HCT116 (cell line): ENCODE measurements around the gene SPTBN4. TPM values are rescaled to one million over a fixed set of nuclear protein-coding genes. Genes with fewer than 3 reads are reported as not detected.

ENCODE experiments used
- ATAC-seq: fragments of 200-7000 bp; cut with Tn5 transposase; 2 replicates; pipeline ENCODE4 v1.9.1; 2020; ENCODE audit warnings: mild to moderate bottlenecking, moderate library complexity
- BruUV-seq: library from RNA; stranded (reverse); fragments of 400-500 nt; replicated peaks from 2 replicates; lab custom pipeline; 2021; lab: Mats Ljungman, UMichigan
- CTCF ChIA-PET: fragments of 300-600 bp; sonication (Branson Sonifier 250); formaldehyde crosslinking; loops from one replicate; lab custom pipeline; 2021; ENCODE audit warnings: antibody characterized with exemption; lab: Charles Lee
- POLR2A ChIA-PET: fragments of 300-600, 350-600 bp; sonication (Branson Sonifier 250); formaldehyde crosslinking; loops from one replicate; lab custom pipeline; 2021; ENCODE audit warnings: antibody characterized with exemption; lab: Charles Lee
- RAD21 ChIA-PET, 2 experiments: fragments of 300-600 bp; sonication (Branson Sonifier 250); formaldehyde crosslinking; loops; one replicate each; lab custom pipeline; 2023; ENCODE audit warnings: low total read pairs in 2 of 2; ENCODE audit not compliant: uncharacterized antibody in 2 of 2, unreplicated experiment in 2 of 2, low non-redundant PET in 1 of 2; lab: Charles Lee
- DNase-seq: peaks from one replicate; pipeline ENCODE4 v3.0.0-alpha.2; 2010; ENCODE audit warnings: low read depth, low spot score
- H2AFZ ChIP-seq: fragments of 200-600 bp; shearing (Covaris generic), sonication (generic); 2 replicates; pipeline ENCODE4 v1.6.1; 2017; ENCODE audit warnings: low read depth, mixed run types, mixed read lengths, antibody characterized with exemption, low read length; ENCODE audit not compliant: poor library complexity, severe bottlenecking
- H3K27ac ChIP-seq: 2 replicates; pipeline ENCODE4 v1.5.1; 2012; ENCODE audit warnings: low read depth, low read length
- H3K27me3 ChIP-seq: fragments of 200-600 bp; sonication (generic); 2 replicates; pipeline ENCODE4 v1.6.1; 2016; ENCODE audit warnings: mixed run types, low read length, mixed read lengths; ENCODE audit not compliant: insufficient read depth
- H3K36me3 ChIP-seq, 2 experiments: fragments of 200-500 bp in 1 of 2; fragments of 200-600 bp in 1 of 2; sonication (Bioruptor generic) in 1 of 2; sonication (generic) in 1 of 2; 2 replicates each; pipeline versions ENCODE4 v1.5.1 to v1.6.1; 2014 to 2016; ENCODE audit warnings: low read length in 2 of 2, inconsistent platforms in 1 of 2, mixed read lengths in 1 of 2, mixed run types in 1 of 2; ENCODE audit not compliant: insufficient read depth in 2 of 2, control insufficient read depth in 1 of 2
- H3K4me1 ChIP-seq, 2 experiments: fragments of 200-600 bp in 1 of 2; sonication (generic) in 1 of 2; 2 replicates each; pipeline versions ENCODE4 v1.5.1 to v1.6.1; 2012 to 2017; ENCODE audit warnings: low read length in 2 of 2, inconsistent platforms in 1 of 2, mild to moderate bottlenecking in 1 of 2, mixed read lengths in 1 of 2, mixed run types in 1 of 2, moderate library complexity in 1 of 2; ENCODE audit not compliant: insufficient read depth in 2 of 2, control insufficient read depth in 1 of 2
- H3K4me2 ChIP-seq: fragments of 200-600 bp; sonication (generic); 2 replicates; pipeline ENCODE4 v1.6.1; 2017; ENCODE audit warnings: mixed run types, low read length, mixed read lengths
- H3K4me3 ChIP-seq, 2 experiments: fragments of 200-600 bp in 1 of 2; sonication (generic) in 1 of 2; replicated peaks in 1 of 2; 2 replicates each; pipeline ENCODE4 v1.5.1; 2011 to 2016; ENCODE audit warnings: low read length in 2 of 2, control low read depth in 1 of 2, low read depth in 1 of 2, mild to moderate bottlenecking in 1 of 2, mixed read lengths in 1 of 2, mixed run types in 1 of 2
- H3K79me2 ChIP-seq: fragments of 200-600 bp; sonication (generic); 2 replicates; pipeline ENCODE4 v1.6.1; 2017; ENCODE audit warnings: mild to moderate bottlenecking, mixed run types, low read length, moderate library complexity, mixed read lengths; ENCODE audit not compliant: insufficient read depth
- H3K9ac ChIP-seq: fragments of 200-600 bp; sonication (generic); 2 replicates; pipeline ENCODE4 v1.6.1; 2016; ENCODE audit warnings: low read length, mixed read lengths
- H3K9me2 ChIP-seq: fragments of 200-600 bp; sonication (generic), shearing (Covaris generic); 2 replicates; pipeline ENCODE4 v1.6.1; 2017; ENCODE audit warnings: mixed run types, mild to moderate bottlenecking, moderate library complexity; ENCODE audit not compliant: insufficient read depth
- H3K9me3 ChIP-seq, 2 experiments: fragments of 200-500 bp in 1 of 2; fragments of 200-600 bp in 1 of 2; sonication (Bioruptor generic) in 1 of 2; sonication (generic) in 1 of 2; 2 replicates each; pipeline ENCODE4 v1.6.1; 2014 to 2017; ENCODE audit warnings: low read length in 2 of 2, mixed read lengths in 2 of 2, inconsistent platforms in 1 of 2, low read depth in 1 of 2, mild to moderate bottlenecking in 1 of 2, mixed run types in 1 of 2, moderate library complexity in 1 of 2; ENCODE audit not compliant: control insufficient read depth in 1 of 2, insufficient read depth in 1 of 2
- H4K20me1 ChIP-seq: fragments of 200-600 bp; sonication (generic), shearing (Covaris generic); 2 replicates; pipeline ENCODE4 v1.6.1; 2017; ENCODE audit warnings: mixed run types, mild to moderate bottlenecking, moderate library complexity; ENCODE audit not compliant: insufficient read depth
- EGR1 ChIP-seq: IDR thresholded peaks from 2 replicates; pipeline ENCODE4 v1.6.1; 2012; ENCODE audit warnings: low read depth
- EZH2phosphoT487 ChIP-seq: fragments of 200-600 bp; IDR thresholded peaks from 2 replicates; pipeline ENCODE4 v1.6.1; 2018; ENCODE audit warnings: antibody characterized with exemption, borderline replicate concordance
- SRF ChIP-seq: IDR thresholded peaks from 2 replicates; pipeline ENCODE4 v1.6.1; 2012; ENCODE audit warnings: low read depth
- TCF7L2 ChIP-seq: IDR thresholded peaks from 2 replicates; pipeline ENCODE4 v1.7.0; 2011; ENCODE audit warnings: borderline replicate concordance, inconsistent platforms; ENCODE audit not compliant: insufficient read depth, insufficient read length; ENCODE audit errors: extremely low read depth
- YY1 ChIP-seq: IDR thresholded peaks from 2 replicates; pipeline ENCODE4 v1.6.1; 2011; ENCODE audit warnings: low read length, low read depth, moderate library complexity, mild to moderate bottlenecking; ENCODE audit not compliant: insufficient replicate concordance; ENCODE audit errors: extremely low read depth
- intact Hi-C: fragments of 100-400 bp; cut with micrococcal nuclease; formaldehyde crosslinking; loops from 2 replicates; pipeline ENCODE4 v1.10.0; 2022
- total RNA-seq: library from RNA; stranded (reverse); gene quantifications from one replicate; pipeline ENCODE4 v1.2.1, GENCODE V29; 2021; ENCODE audit not compliant: unreplicated experiment
- TF ChIP-seq, protein P1 (sequence below): IDR thresholded peaks from 2 replicates; pipeline ENCODE4 v1.6.1; 2012; ENCODE audit warnings: low read depth

SPTBN4 gene
- total RNA-seq, 1 experiment from 2014 or later, result 4.6 TPM

DNA sequence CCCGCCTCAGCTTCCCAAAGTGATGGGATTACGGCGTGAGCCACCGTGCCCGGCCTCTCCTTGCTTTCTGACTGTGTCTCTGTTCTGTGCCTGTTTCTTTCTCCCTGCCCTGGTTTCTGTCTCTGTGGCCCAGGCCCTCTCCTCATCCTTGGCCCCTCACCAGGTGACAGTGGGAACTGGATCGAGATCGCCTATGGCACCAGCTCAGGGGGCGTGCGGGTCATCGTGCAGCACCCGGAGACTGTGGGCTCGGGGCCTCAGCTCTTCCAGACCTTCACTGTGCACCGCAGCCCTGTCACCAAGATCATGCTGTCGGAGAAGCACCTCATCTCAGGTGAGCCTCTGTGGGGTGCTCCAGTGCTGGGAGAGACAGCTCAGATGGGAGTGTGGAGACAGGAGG, 119.8 kb downstream of the SPTBN4 start:
- TF ChIP-seq TCF7L2 (no peak), YY1 (no peak), EZH2phosphoT487 (no peak), SRF (no peak), EGR1 (no peak)
- TF ChIP-seq, protein P1, sequence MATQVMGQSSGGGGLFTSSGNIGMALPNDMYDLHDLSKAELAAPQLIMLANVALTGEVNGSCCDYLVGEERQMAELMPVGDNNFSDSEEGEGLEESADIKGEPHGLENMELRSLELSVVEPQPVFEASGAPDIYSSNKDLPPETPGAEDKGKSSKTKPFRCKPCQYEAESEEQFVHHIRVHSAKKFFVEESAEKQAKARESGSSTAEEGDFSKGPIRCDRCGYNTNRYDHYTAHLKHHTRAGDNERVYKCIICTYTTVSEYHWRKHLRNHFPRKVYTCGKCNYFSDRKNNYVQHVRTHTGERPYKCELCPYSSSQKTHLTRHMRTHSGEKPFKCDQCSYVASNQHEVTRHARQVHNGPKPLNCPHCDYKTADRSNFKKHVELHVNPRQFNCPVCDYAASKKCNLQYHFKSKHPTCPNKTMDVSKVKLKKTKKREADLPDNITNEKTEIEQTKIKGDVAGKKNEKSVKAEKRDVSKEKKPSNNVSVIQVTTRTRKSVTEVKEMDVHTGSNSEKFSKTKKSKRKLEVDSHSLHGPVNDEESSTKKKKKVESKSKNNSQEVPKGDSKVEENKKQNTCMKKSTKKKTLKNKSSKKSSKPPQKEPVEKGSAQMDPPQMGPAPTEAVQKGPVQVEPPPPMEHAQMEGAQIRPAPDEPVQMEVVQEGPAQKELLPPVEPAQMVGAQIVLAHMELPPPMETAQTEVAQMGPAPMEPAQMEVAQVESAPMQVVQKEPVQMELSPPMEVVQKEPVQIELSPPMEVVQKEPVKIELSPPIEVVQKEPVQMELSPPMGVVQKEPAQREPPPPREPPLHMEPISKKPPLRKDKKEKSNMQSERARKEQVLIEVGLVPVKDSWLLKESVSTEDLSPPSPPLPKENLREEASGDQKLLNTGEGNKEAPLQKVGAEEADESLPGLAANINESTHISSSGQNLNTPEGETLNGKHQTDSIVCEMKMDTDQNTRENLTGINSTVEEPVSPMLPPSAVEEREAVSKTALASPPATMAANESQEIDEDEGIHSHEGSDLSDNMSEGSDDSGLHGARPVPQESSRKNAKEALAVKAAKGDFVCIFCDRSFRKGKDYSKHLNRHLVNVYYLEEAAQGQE, result no peak
- DNase-seq (no peak), ATAC-seq (no peak)
- intact Hi-C loops, result no loop called here
- no peak overlapping the region for H2AFZ ChIP-seq
- peaks cover 11 to 28% of the 10 kb centered on the region in 2 experiments for H3K4me1 ChIP-seq
- no peaks in the 10 kb centered on the region for H3K9me3 ChIP-seq
- CTCF ChIA-PET, result no interaction called here
- RAD21 ChIA-PET, result interaction anchor here in 1 of 2 experiments (0.5 kb wide), 1 partner anchor 18 kb away, joined by 4 read pairs; no protein-coding TSS in a partner anchor
- no peaks in the 10 kb centered on the region for H4K20me1 ChIP-seq
- no TSS peak for BruUV-seq
- H3K27me3 ChIP-seq, result no peaks in the 10 kb centered on the region
- H3K4me2 ChIP-seq, result no peak overlapping the region
- no peaks in the 10 kb centered on the region for H3K9me2 ChIP-seq
- no peak overlapping the region for H3K4me3 ChIP-seq
- H3K9ac ChIP-seq, result no peak overlapping the region
- POLR2A ChIA-PET, result interaction anchor here (1.6 kb wide), 1 partner anchor 10 kb away, joined by 3 read pairs; no protein-coding TSS in a partner anchor
- H3K79me2 ChIP-seq, result no peaks in the 10 kb centered on the region
- peaks cover 8 to 14% of the 10 kb centered on the region in 2 experiments; a peak in 3 of 4 replicates for H3K36me3 ChIP-seq
- no peak overlapping the region for H3K27ac ChIP-seq
